GM19467 (cell line): ENCODE results near the gene GNAQ.
"Not testable (repeated sequence)": the region's sequence is repeated elsewhere in the genome, so short reads cannot be mapped to it uniquely, and the experiment has no call there.

Experiments used
- ATAC-seq: cut with Tn5 transposase; IDR thresholded peaks from one replicate; pipeline ENCODE4 v1.9.1; 2021; ENCODE audit warnings: mild to moderate bottlenecking, moderate library complexity; ENCODE audit not compliant: unreplicated experiment

The GNAQ gene

GRCh38 chr9:77710965-77711648 is 320.5 kb downstream of the GNAQ start:
- no peak for ATAC-seq

- no peak for ATAC-seq
Observed at GRCh38 chr9:77710316-77710715, 321.3 kb downstream of the GNAQ start.

GRCh38 chr9:77708064-77708815 is 323.4 kb downstream of the GNAQ start:
- no peak for ATAC-seq

- ATAC-seq: no peak
Observed at GRCh38 chr9:77707383-77708063, 324.1 kb downstream of the GNAQ start.

GRCh38 chr9:77705636-77706035 is 326.0 kb downstream of the GNAQ start:
- ATAC-seq: no peak

GRCh38 chr9:77702521-77703390 is 328.9 kb downstream of the GNAQ start:
- not testable (repeated sequence) for ATAC-seq

- no peak for ATAC-seq
Observed at GRCh38 chr9:77697238-77697984, 334.2 kb downstream of the GNAQ start.

GRCh38 chr9:77690723-77691122 is 340.9 kb downstream of the GNAQ start:
- ATAC-seq: not testable (repeated sequence)

- not testable (repeated sequence) for ATAC-seq
Observed at GRCh38 chr9:77690119-77690518, 341.5 kb downstream of the GNAQ start.

- not testable (repeated sequence) for ATAC-seq
Observed at GRCh38 chr9:77687737-77688136, 343.9 kb downstream of the GNAQ start.

GRCh38 chr9:77680581-77680980 is 351.0 kb downstream of the GNAQ start:
- ATAC-seq: no peak

- no peak for ATAC-seq
Observed at GRCh38 chr9:77679661-77680368, 351.8 kb downstream of the GNAQ start.

GRCh38 chr9:77679088-77679487 is 352.5 kb downstream of the GNAQ start:
- ATAC-seq: no peak

- ATAC-seq: no peak
Observed at GRCh38 chr9:77677957-77678535, 353.6 kb downstream of the GNAQ start.

- ATAC-seq: no peak
Observed at GRCh38 chr9:77677397-77677796, 354.2 kb downstream of the GNAQ start.

GRCh38 chr9:77673941-77674791 is 357.4 kb downstream of the GNAQ start:
- ATAC-seq: no peak

GRCh38 chr9:77672183-77672582 is 359.4 kb downstream of the GNAQ start:
- ATAC-seq: no peak

- ATAC-seq: no peak
Observed at GRCh38 chr9:77667151-77667550, 364.5 kb downstream of the GNAQ start.
